Measurements from ENCODE around the gene TEDDM1. TPM values are rescaled to one million over a fixed set of nuclear protein-coding genes. Genes with fewer than 3 reads are reported as not detected.

Gene TEDDM1
- total and polyA plus RNA-seq, 2 of the 13 experiments (the other 11 are each of a cell fraction or from before 2014, with no cell fraction given): not detected

DNA sequence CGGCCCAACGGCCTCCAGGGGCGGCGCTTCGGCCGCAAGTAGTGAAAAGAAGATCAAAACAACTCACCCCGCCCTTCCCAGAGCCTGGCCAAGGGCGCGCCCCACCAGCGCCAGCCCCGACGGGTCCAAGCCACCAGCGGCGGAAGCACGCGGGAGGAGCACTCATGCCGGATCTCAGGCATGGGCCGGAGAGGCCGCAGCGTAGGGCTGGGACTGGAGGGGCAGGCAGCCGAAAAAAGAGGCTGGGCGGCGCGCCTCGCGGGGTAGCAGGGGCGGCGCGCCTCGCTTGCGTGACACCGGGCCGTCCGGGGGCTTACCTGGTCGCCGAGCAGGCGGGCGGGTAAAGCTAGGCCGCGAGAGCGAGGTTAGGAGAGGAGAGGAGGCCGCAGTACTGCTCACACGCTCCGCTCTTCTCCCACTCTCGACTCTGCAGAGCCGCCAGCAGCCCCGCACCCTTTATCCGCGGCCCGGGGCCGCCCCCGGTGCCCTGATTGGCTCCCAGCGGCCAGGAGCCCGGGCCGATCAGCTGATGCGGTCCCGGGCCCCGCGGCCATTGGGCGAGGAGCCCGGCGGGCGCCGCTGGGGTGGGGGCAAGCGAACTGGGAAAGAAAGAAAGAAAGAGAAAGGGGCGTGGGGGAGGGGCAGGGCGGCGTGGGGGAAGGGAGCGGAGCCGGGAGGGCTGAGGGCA is 9.0 kb downstream of the TEDDM1 start, which contains the start of gene GLUL (continued):
- TF ChIP-seq RNF2 (conservative IDR thresholded peaks at IDR 0.05; ENCODE audit: low read depth) (no peak), KLF13 (CRISPR knock-in tag; IDR thresholded peaks at IDR 0.05) (no peak), HOXD1 (CRISPR knock-in tag; IDR thresholded peaks at IDR 0.05) (peak; percentile 76; the same call in 1 of the 2 replicates), DPF2 (CRISPR knock-in tag; IDR thresholded peaks at IDR 0.05; ENCODE audit: borderline replicate concordance, low read depth) (no peak), BRD4 (CRISPR knock-in tag; IDR thresholded peaks at IDR 0.05) (no peak), SNRNP70 (IDR thresholded peaks at IDR 0.05; ENCODE audit: low read depth, low read length) (no peak), ZNF879 (CRISPR knock-in tag; IDR thresholded peaks at IDR 0.05) (peak; percentile 86), STAG1 (CRISPR knock-in tag; IDR thresholded peaks at IDR 0.05) (peak; percentile 23), ZNF552 (CRISPR knock-in tag; IDR thresholded peaks at IDR 0.05; ENCODE audit: borderline replicate concordance) (no peak), SAP130 (CRISPR knock-in tag; IDR thresholded peaks at IDR 0.05; ENCODE audit: low read depth) (peak; percentile 59), ZNF747 (CRISPR knock-in tag; IDR thresholded peaks at IDR 0.05; ENCODE audit: borderline replicate concordance) (peak; percentile 79; the same call in 1 of the 2 replicates), MEIS2 (CRISPR knock-in tag; IDR thresholded peaks at IDR 0.05) (peak; percentile 18; the same call in 1 of the 2 replicates), NFIC (IDR thresholded peaks at IDR 0.05; ENCODE audit: low read length) (0 out of 2 replicates have a peak, but pooled peaks have one; percentile 17), NCOA2 (CRISPR knock-in tag; IDR thresholded peaks at IDR 0.05) (peak; percentile 22; the same call in 1 of the 2 replicates)
- TF ChIP-seq, protein P1, sequence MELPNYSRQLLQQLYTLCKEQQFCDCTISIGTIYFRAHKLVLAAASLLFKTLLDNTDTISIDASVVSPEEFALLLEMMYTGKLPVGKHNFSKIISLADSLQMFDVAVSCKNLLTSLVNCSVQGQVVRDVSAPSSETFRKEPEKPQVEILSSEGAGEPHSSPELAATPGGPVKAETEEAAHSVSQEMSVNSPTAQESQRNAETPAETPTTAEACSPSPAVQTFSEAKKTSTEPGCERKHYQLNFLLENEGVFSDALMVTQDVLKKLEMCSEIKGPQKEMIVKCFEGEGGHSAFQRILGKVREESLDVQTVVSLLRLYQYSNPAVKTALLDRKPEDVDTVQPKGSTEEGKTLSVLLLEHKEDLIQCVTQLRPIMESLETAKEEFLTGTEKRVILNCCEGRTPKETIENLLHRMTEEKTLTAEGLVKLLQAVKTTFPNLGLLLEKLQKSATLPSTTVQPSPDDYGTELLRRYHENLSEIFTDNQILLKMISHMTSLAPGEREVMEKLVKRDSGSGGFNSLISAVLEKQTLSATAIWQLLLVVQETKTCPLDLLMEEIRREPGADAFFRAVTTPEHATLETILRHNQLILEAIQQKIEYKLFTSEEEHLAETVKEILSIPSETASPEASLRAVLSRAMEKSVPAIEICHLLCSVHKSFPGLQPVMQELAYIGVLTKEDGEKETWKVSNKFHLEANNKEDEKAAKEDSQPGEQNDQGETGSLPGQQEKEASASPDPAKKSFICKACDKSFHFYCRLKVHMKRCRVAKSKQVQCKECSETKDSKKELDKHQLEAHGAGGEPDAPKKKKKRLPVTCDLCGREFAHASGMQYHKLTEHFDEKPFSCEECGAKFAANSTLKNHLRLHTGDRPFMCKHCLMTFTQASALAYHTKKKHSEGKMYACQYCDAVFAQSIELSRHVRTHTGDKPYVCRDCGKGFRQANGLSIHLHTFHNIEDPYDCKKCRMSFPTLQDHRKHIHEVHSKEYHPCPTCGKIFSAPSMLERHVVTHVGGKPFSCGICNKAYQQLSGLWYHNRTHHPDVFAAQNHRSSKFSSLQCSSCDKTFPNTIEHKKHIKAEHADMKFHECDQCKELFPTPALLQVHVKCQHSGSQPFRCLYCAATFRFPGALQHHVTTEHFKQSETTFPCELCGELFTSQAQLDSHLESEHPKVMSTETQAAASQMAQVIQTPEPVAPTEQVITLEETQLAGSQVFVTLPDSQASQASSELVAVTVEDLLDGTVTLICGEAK (IDR thresholded peaks at IDR 0.05): no peak
- TF ChIP-seq, protein P1 (CRISPR knock-in tag; IDR thresholded peaks at IDR 0.05): no peak
- TF ChIP-seq, protein P2, sequence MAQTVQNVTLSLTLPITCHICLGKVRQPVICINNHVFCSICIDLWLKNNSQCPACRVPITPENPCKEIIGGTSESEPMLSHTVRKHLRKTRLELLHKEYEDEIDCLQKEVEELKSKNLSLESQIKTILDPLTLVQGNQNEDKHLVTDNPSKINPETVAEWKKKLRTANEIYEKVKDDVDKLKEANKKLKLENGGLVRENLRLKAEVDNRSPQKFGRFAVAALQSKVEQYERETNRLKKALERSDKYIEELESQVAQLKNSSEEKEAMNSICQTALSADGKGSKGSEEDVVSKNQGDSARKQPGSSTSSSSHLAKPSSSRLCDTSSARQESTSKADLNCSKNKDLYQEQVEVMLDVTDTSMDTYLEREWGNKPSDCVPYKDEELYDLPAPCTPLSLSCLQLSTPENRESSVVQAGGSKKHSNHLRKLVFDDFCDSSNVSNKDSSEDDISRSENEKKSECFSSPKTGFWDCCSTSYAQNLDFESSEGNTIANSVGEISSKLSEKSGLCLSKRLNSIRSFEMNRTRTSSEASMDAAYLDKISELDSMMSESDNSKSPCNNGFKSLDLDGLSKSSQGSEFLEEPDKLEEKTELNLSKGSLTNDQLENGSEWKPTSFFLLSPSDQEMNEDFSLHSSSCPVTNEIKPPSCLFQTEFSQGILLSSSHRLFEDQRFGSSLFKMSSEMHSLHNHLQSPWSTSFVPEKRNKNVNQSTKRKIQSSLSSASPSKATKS (CRISPR knock-in tag; IDR thresholded peaks at IDR 0.05): no peak
- TF ChIP-seq, protein P3, sequence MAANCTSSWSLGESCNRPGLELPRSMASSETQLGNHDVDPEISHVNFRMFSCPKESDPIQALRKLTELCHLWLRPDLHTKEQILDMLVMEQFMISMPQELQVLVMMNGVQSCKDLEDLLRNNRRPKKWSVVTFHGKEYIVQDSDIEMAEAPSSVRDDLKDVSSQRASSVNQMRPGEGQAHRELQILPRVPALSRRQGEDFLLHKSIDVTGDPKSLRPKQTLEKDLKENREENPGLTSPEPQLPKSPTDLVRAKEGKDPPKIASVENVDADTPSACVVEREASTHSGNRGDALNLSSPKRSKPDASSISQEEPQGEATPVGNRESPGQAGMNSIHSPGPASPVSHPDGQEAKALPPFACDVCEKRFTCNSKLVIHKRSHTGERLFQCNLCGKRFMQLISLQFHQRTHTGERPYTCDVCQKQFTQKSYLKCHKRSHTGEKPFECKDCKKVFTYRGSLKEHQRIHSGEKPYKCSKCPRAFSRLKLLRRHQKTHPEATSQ (CRISPR knock-in tag; IDR thresholded peaks at IDR 0.05; ENCODE audit: borderline replicate concordance): peak; percentile 75; the same call in 1 of the 2 replicates
